ENCODE results near the gene FAM117B. TPM values are rescaled to one million over a fixed set of nuclear protein-coding genes. Genes with fewer than 3 reads are reported as not detected.

Gene FAM117B
- polyA plus RNA-seq, 1 experiment, result 2.2 TPM

GRCh38 chr2:202768273-202768672 is 133.5 kb downstream of the FAM117B start:
- Histone ChIP-seq H3K4me3 (ENCODE audit: low read depth, low read length) (no peak overlapping the region), H3K27ac (ENCODE audit: low read depth, low read length) (no peak overlapping the region), H3K27me3 (ENCODE audit: control insufficient read depth, insufficient read depth, low read length) (no peaks in the 10 kb centered on the region), H3K9me3 (ENCODE audit: control insufficient read depth, insufficient read depth, low read length) (no peaks in the 10 kb centered on the region)
- no peak for TF ChIP-seq CTCF (IDR thresholded peaks at IDR 0.05; ENCODE audit: low read depth, low read length)
- DNase-seq (ENCODE audit: low read depth, low spot score), result no peak
- POLR2A ChIA-PET, result no interaction called here
- CTCF ChIA-PET, result interaction anchor here (1.0 to 1.3 kb wide), 2 partner anchors 10 to 19 kb away, joined by 3 to 6 read pairs; no protein-coding TSS in a partner anchor

GRCh38 chr2:202769201-202769600 is 134.4 kb downstream of the FAM117B start:
- TF ChIP-seq CTCF (IDR thresholded peaks at IDR 0.05; ENCODE audit: low read depth, low read length), result no peak
- DNase-seq (ENCODE audit: low read depth, low spot score), result no peak
- H3K4me3 ChIP-seq (ENCODE audit: low read depth, low read length), result no peak overlapping the region
- no peaks in the 10 kb centered on the region for H3K27me3 ChIP-seq (ENCODE audit: control insufficient read depth, insufficient read depth, low read length)
- H3K9me3 ChIP-seq (ENCODE audit: control insufficient read depth, insufficient read depth, low read length), result no peaks in the 10 kb centered on the region
- no peak overlapping the region for H3K27ac ChIP-seq (ENCODE audit: low read depth, low read length)
- POLR2A ChIA-PET, result interaction anchor here (0.6 kb wide), 1 partner anchor 103 kb away, joined by 3 read pairs; no protein-coding TSS in a partner anchor
- CTCF ChIA-PET, result interaction anchor here (1.3 kb wide), 1 partner anchor 11 kb away, joined by 6 read pairs; no protein-coding TSS in a partner anchor

GRCh38 chr2:202771336-202771735 is 136.6 kb downstream of the FAM117B start:
- no peak for DNase-seq (ENCODE audit: low read depth, low spot score)
- H3K9me3 ChIP-seq (ENCODE audit: control insufficient read depth, insufficient read depth, low read length), result no peaks in the 10 kb centered on the region
- no peak overlapping the region for H3K4me3 ChIP-seq (ENCODE audit: low read depth, low read length)
- no peak for TF ChIP-seq CTCF (IDR thresholded peaks at IDR 0.05; ENCODE audit: low read depth, low read length)
- ChIA-PET POLR2A (no interaction called here), CTCF (interaction anchor here (0.9 kb wide), 1 partner anchor 182 kb away, joined by 3 read pairs; no protein-coding TSS in a partner anchor)
- H3K27ac ChIP-seq (ENCODE audit: low read depth, low read length), result no peak overlapping the region
- no peaks in the 10 kb centered on the region for H3K27me3 ChIP-seq (ENCODE audit: control insufficient read depth, insufficient read depth, low read length)

GRCh38 chr2:202771741-202772460 is 137.1 kb downstream of the FAM117B start:
- H3K27ac ChIP-seq (ENCODE audit: low read depth, low read length), result no peak overlapping the region
- no peak for TF ChIP-seq CTCF (IDR thresholded peaks at IDR 0.05; ENCODE audit: low read depth, low read length)
- no peaks in the 10 kb centered on the region for H3K27me3 ChIP-seq (ENCODE audit: control insufficient read depth, insufficient read depth, low read length)
- CTCF ChIA-PET, result interaction anchor here (0.9 to 1.8 kb wide), 2 partner anchors 183 kb away, joined by 3 to 6 read pairs; no protein-coding TSS in a partner anchor
- POLR2A ChIA-PET, result no interaction called here
- no peak overlapping the region for H3K4me3 ChIP-seq (ENCODE audit: low read depth, low read length)
- peak; percentile 18 for DNase-seq (ENCODE audit: low read depth, low spot score)
- H3K9me3 ChIP-seq (ENCODE audit: control insufficient read depth, insufficient read depth, low read length), result no peaks in the 10 kb centered on the region

- H3K4me3 ChIP-seq (ENCODE audit: low read depth, low read length), result no peak overlapping the region
- H3K27me3 ChIP-seq (ENCODE audit: control insufficient read depth, insufficient read depth, low read length), result no peaks in the 10 kb centered on the region
- no peak overlapping the region for H3K27ac ChIP-seq (ENCODE audit: low read depth, low read length)
- CTCF ChIA-PET, result interaction anchor here (0.5 to 1.8 kb wide), 2 partner anchors 59 to 184 kb away, joined by 3 to 6 read pairs; no protein-coding TSS in a partner anchor
- no peak for TF ChIP-seq CTCF (IDR thresholded peaks at IDR 0.05; ENCODE audit: low read depth, low read length)
- H3K9me3 ChIP-seq (ENCODE audit: control insufficient read depth, insufficient read depth, low read length), result no peaks in the 10 kb centered on the region
- DNase-seq (ENCODE audit: low read depth, low spot score), result no peak
- POLR2A ChIA-PET, result no interaction called here
These were observed 138.7 kb downstream of the FAM117B start for GRCh38 chr2:202773301-202773973.
